ENCODE results near the gene RAPGEF2. TPM values are rescaled to one million over a fixed set of nuclear protein-coding genes. Genes with fewer than 3 reads are reported as not detected.

RAPGEF2 gene
- total and polyA plus RNA-seq, 2 of the 8 experiments (the other 6 are each of a cell fraction or from before 2014, with no cell fraction given), result 24.4 to 48.6 TPM

DNA sequence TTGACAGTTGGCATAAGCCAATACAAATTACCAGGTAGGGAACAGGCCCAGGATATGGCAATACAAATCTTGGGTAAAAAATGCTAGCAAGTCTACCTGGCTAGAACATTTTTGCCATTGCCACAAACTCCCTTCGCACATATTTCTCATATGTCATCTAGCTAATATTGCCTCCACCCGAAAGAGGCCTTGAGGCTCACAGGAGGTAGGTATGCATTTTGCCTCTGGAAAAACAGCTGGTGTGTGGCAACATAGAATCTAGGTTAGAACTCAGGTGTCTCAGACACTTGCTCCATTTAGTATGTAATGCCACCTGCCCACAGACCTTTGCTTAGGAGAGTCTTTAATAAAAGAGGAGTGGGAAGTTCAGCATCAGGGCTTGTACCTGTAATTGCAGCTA lies 16.3 kb upstream of the RAPGEF2 start:
- CTCF ChIA-PET (ENCODE audit: partially characterized antibody), result no interaction called here
- H2BK15ac ChIP-seq (ENCODE audit: low read length), result no peak overlapping the region
- H3K4me2 ChIP-seq (ENCODE audit: insufficient read depth in 1 of 2, low read depth in 2 of 2, low read length in 2 of 2), result no peak overlapping the region
- no peak overlapping the region for H3K4me3 ChIP-seq (ENCODE audit: extremely low read depth in 1 of 4, insufficient read depth in 2 of 4, low read depth in 3 of 4, low read length in 4 of 4)
- H3K36me3 ChIP-seq (ENCODE audit: control insufficient read depth in 2 of 4, insufficient read depth in 4 of 4, low read length in 3 of 4), result no peaks in the 10 kb centered on the region
- no peak overlapping the region for H4K5ac ChIP-seq (ENCODE audit: insufficient read length, low read depth, low read length)
- H2BK120ac ChIP-seq (replicated peaks; ENCODE audit: low read depth, low read length), result no peak overlapping the region
- H3K4ac ChIP-seq (replicated peaks; ENCODE audit: insufficient read length, low read depth, low read length), result no peak overlapping the region
- 86% methylated on average over 2 of the region's 2 CpGs; no CpG with 5 or more reads in 1 of the 2 experiments for WGBS, 2 experiments (ENCODE audit: extremely low coverage in 1 of 2, insufficient coverage in 1 of 2, insufficient read length in 1 of 2, insufficient replicate concordance in 2 of 2, low coverage in 1 of 2, low lambda C conversion rate in 2 of 2, missing lambda C conversion rate in 1 of 2)
- no peak for TF ChIP-seq SIN3A (conservative IDR thresholded peaks at IDR 0.05 in 1 of 2, IDR thresholded peaks at IDR 0.05 in 1 of 2; ENCODE audit: low read depth in 1 of 2, low read length in 2 of 2)
- TF ChIP-seq SUZ12 (IDR thresholded peaks at IDR 0.05; ENCODE audit: low read length), result no peak
- TF ChIP-seq, protein P1, sequence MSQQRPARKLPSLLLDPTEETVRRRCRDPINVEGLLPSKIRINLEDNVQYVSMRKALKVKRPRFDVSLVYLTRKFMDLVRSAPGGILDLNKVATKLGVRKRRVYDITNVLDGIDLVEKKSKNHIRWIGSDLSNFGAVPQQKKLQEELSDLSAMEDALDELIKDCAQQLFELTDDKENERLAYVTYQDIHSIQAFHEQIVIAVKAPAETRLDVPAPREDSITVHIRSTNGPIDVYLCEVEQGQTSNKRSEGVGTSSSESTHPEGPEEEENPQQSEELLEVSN (IDR thresholded peaks at IDR 0.05), result no peak
- TF ChIP-seq ASH2L (IDR thresholded peaks at IDR 0.05; ENCODE audit: low read length), result no peak
- no peak for TF ChIP-seq SP1 (IDR thresholded peaks at IDR 0.05; ENCODE audit: low read depth, low read length)
- H3K14ac ChIP-seq (ENCODE audit: insufficient read length), result no peak overlapping the region
- no peak overlapping the region for H2BK5ac ChIP-seq (ENCODE audit: low read depth, low read length)
- no peaks in the 10 kb centered on the region for H3K4me1 ChIP-seq (replicated peaks in 1 of 4; ENCODE audit: control insufficient read depth in 3 of 4, insufficient read depth in 4 of 4, low read length in 3 of 4)
- no peak overlapping the region for H4K91ac ChIP-seq (replicated peaks; ENCODE audit: insufficient read length, low read length)
- no peaks in the 10 kb centered on the region for H3K27me3 ChIP-seq (replicated peaks in 1 of 4; ENCODE audit: control insufficient read depth in 3 of 4, extremely low read depth in 1 of 4, insufficient read depth in 3 of 4, low read length in 3 of 4)
- H4K8ac ChIP-seq (ENCODE audit: extremely low read depth, insufficient read depth, low read length), result no peak overlapping the region
- POLR2A ChIA-PET (ENCODE audit: partially characterized antibody), result no interaction called here
- H2BK20ac ChIP-seq (ENCODE audit: low read length), result no peak overlapping the region
- H4K20me1 ChIP-seq (replicated peaks in 1 of 2; ENCODE audit: control insufficient read depth in 1 of 2, insufficient read depth in 2 of 2, low read length in 2 of 2), result no peaks in the 10 kb centered on the region
- no peaks in the 10 kb centered on the region for H3K79me2 ChIP-seq (ENCODE audit: control insufficient read depth in 1 of 2, insufficient read depth in 2 of 2, low read length in 2 of 2)
- H2AFZ ChIP-seq (ENCODE audit: low read length), result no peak overlapping the region
- H3K56ac ChIP-seq (replicated peaks; ENCODE audit: insufficient read length, low read depth, low read length), result no peak overlapping the region
- H3K23me2 ChIP-seq (ENCODE audit: low read depth, low read length), result no peaks in the 10 kb centered on the region
- no peak overlapping the region for H3K23ac ChIP-seq (ENCODE audit: insufficient read length)
- no peaks in the 10 kb centered on the region for H3K9me3 ChIP-seq (ENCODE audit: insufficient read depth in 2 of 2, low read depth in 1 of 2, low read length in 1 of 2)
- H3K9ac ChIP-seq (replicated peaks in 1 of 4; ENCODE audit: extremely low read depth in 1 of 4, low read depth in 3 of 4, low read length in 3 of 4), result no peak overlapping the region
- DNase-seq (ENCODE audit: low read depth in 1 of 2, low spot score in 2 of 2), result no peak
- H3K27ac ChIP-seq (ENCODE audit: low read depth, low read length), result no peak overlapping the region
- no peak overlapping the region for H3K18ac ChIP-seq (ENCODE audit: extremely low read depth, low read length)
- no peak overlapping the region for H2BK12ac ChIP-seq (ENCODE audit: low read depth, low read length)
- no peak for FAIRE-seq
- H3K79me1 ChIP-seq (ENCODE audit: low read depth, low read length), result no peaks in the 10 kb centered on the region
- H2AK5ac ChIP-seq (ENCODE audit: low read depth, low read length), result no peak overlapping the region

Measured in H1 (cell line).